Transverse colon (tissue), 4 donors: ENCODE data around the gene MON1A. TPM values are rescaled to one million over a fixed set of nuclear protein-coding genes. Genes with fewer than 3 reads are reported as not detected.
A peak's percentile ranks its signal among the peaks of the same experiment; 100 is the strongest.

Source experiments
- DNase-seq: peaks from one replicate; pipeline ENCODE4 v3.0.0-alpha.2; 2019
- H3K27ac ChIP-seq, 4 donors: fragments of 200-600 bp; sonication (generic); 2 replicates each; pipeline ENCODE4 v1.5.1; 2016 to 2018; ENCODE audit warnings: inconsistent platforms in 4 of 4
- H3K27me3 ChIP-seq: fragments of 200-600 bp; sonication (generic); 2 replicates; pipeline ENCODE4 v1.5.1; 2017; ENCODE audit warnings: inconsistent platforms
- H3K36me3 ChIP-seq, 4 donors: fragments of 200-600 bp; sonication (generic); 2 replicates each; pipeline ENCODE4 v1.5.1; 2017 to 2019; ENCODE audit warnings: inconsistent platforms in 4 of 4
- H3K4me1 ChIP-seq, 4 donors: fragments of 200-600 bp; sonication (generic); 2 replicates each; pipeline ENCODE4 v1.5.1; 2017 to 2020; ENCODE audit warnings: inconsistent platforms in 4 of 4
- H3K4me3 ChIP-seq, 4 donors: fragments of 200-600 bp; sonication (generic); 1 replicate in 1 of 4; 2 replicates in 3 of 4; pipeline versions ENCODE4 v1.5.1 to v1.6.1; 2017 to 2019; ENCODE audit warnings: inconsistent platforms in 4 of 4
- H3K9me3 ChIP-seq, 2 donors: fragments of 200-600 bp; sonication (generic); 2 replicates each; pipeline ENCODE4 v1.5.1; 2017 to 2019; ENCODE audit warnings: inconsistent platforms in 2 of 2
- CTCF ChIP-seq, 5 experiments: fragments of 200-600 bp in 3 of 5; fragments of 450-650 bp in 2 of 5; sonication (generic) in 3 of 5; IDR thresholded peaks; 1 replicate in 2 of 5; 2 replicates in 3 of 5; pipeline ENCODE4 v1.5.1; 2016 to 2017; ENCODE audit warnings: antibody characterized with exemption in 5 of 5, inconsistent platforms in 3 of 5, mild to moderate bottlenecking in 2 of 5, moderate library complexity in 1 of 5
- EP300 ChIP-seq: sonication (generic); formaldehyde crosslinking; IDR thresholded peaks from one replicate; pipeline ENCODE4 v1.6.1; 2017; ENCODE audit warnings: antibody characterized with exemption, low read depth
- POLR2A ChIP-seq: fragments of 450-650 bp; IDR thresholded peaks from one replicate; pipeline ENCODE4 v1.6.1; 2016; ENCODE audit warnings: antibody characterized with exemption, mild to moderate bottlenecking, moderate library complexity
- POLR2AphosphoS5 ChIP-seq, 3 donors: sonication (generic); formaldehyde crosslinking; IDR thresholded peaks; one replicate each; pipeline ENCODE4 v1.6.1; 2016; ENCODE audit warnings: antibody characterized with exemption in 3 of 3
- WGBS, 2 donors: methylation state at CpG; one replicate each; pipeline ENCODE4 v1.1.5; 2018; ENCODE audit warnings: low coverage in 1 of 2; 5-methylcytosine and 5-hydroxymethylcytosine counted together
- in situ Hi-C, 4 donors: fragments of 200-750 bp; cut with MboI; loops; one replicate each; pipeline versions ENCODE4 v1.15.0 to v1.15.1; 2017; ENCODE audit warnings: low sequenced_read_pairs in 3 of 4, low pct_ligation_motif_present in 1 of 4, low pct_unique_long_range_greater_than_20kb in 1 of 4
- intact Hi-C: fragments of 100-400 bp; cut with DNase I; formaldehyde crosslinking; loops from one replicate; pipeline ENCODE4 v1.15.1; 2023; ENCODE audit warnings: low total_unique reads
- total RNA-seq, 4 donors: library from RNA; depleted of rRNA; stranded (reverse); fragments of >200 nt; gene quantifications; one replicate each; pipeline ENCODE4 v1.1.0, GENCODE V29; 2016

MON1A gene
- total RNA-seq, 4 donors from 2014 or later = 0.80 to 10.5 (median 8.7) TPM

- Histone ChIP-seq H3K9me3 (no peaks in the 10 kb centered on the region), H3K4me3 (no peak overlapping the region), H3K27ac (peak overlapping the region in 2 of 4 donors; percentile 54 to 57), H3K27me3 (peaks cover 37% of the 10 kb centered on the region), H3K36me3 (no peaks in the 10 kb centered on the region), H3K4me1 (peaks cover 9 to 28% (median 22%) of the 10 kb centered on the region in 4 donors)
- TF ChIP-seq EP300 = no peak
- 46% methylated on average over 4 of the region's 4 CpGs; no CpG with 5 or more reads in 1 of the 2 donors for WGBS, 2 donors
- DNase-seq = no peak
- in situ Hi-C loops = no loop called here
- intact Hi-C loops = no loop called here
These were observed 56.8 kb downstream of the MON1A start for GRCh38 chr3:49872801-49873281.

- Histone ChIP-seq H3K9me3 (no peaks in the 10 kb centered on the region), H3K27ac (no peak overlapping the region), H3K4me3 (no peak overlapping the region), H3K27me3 (peaks cover 46% of the 10 kb centered on the region), H3K36me3 (no peaks in the 10 kb centered on the region), H3K4me1 (peaks cover 9 to 28% (median 22%) of the 10 kb centered on the region in 4 donors)
- TF ChIP-seq POLR2A (no peak), CTCF (IDR thresholded peaks at IDR 0.05) (no peak), EP300 (no peak), POLR2AphosphoS5 (IDR thresholded peaks at IDR 0.05) (no peak)
- WGBS, 2 donors = 86% methylated on average over 10 of the region's 10 CpGs; no CpG with 5 or more reads in 1 of the 2 donors
- in situ Hi-C loops (no loop called here), intact Hi-C loops (no loop called here)
- no peak for DNase-seq
These were observed 58.0 kb downstream of the MON1A start for GRCh38 chr3:49871531-49872153.

- WGBS, 2 donors = 0% methylated on average over 15 of the region's 59 CpGs; no CpG with 5 or more reads in 1 of the 2 donors
- no peaks in the 10 kb centered on the region for H3K36me3 ChIP-seq
- H3K4me1 ChIP-seq = peaks cover 9 to 28% (median 22%) of the 10 kb centered on the region in 4 donors
- H3K27me3 ChIP-seq = peaks cover 52% of the 10 kb centered on the region
- in situ Hi-C loops (no loop called here), intact Hi-C loops (no loop called here)
- TF ChIP-seq POLR2AphosphoS5 (IDR thresholded peaks at IDR 0.05) (no peak), POLR2A (no peak), EP300 (no peak), CTCF (IDR thresholded peaks at IDR 0.05) (no peak)
- DNase-seq = no peak
- peak within 1 kb of the TSS in 3 of 4 donors; percentile 15 to 49 (median 28) for H3K4me3 ChIP-seq
- H3K9me3 ChIP-seq = no peaks in the 10 kb centered on the region
- no peak within 1 kb of the TSS for H3K27ac ChIP-seq
These were observed 60.0 kb downstream of the MON1A start, which contains the start of gene CAMKV for GRCh38 chr3:49869525-49870126. CAMKV (minus strand) TSS chr3:49869906; CDS start chr3:49862388, 7,518 bp downstream.

- Histone ChIP-seq H3K27me3 (peaks cover 52% of the 10 kb centered on the region), H3K36me3 (no peaks in the 10 kb centered on the region), H3K27ac (no peak overlapping the region), H3K9me3 (no peaks in the 10 kb centered on the region), H3K4me3 (peak overlapping the region in 2 of 4 donors; percentile 28 to 49), H3K4me1 (peaks cover 9 to 26% (median 21%) of the 10 kb centered on the region in 4 donors)
- DNase-seq = no peak
- TF ChIP-seq POLR2AphosphoS5 (IDR thresholded peaks at IDR 0.05) = no peak
- no peak for TF ChIP-seq POLR2A
- TF ChIP-seq EP300 = no peak
- no peak for TF ChIP-seq CTCF (IDR thresholded peaks at IDR 0.05)
- intact Hi-C loops = no loop called here
- WGBS, 2 donors = 0 to 6% methylated on average over 1 to 16 of the region's 23 CpGs
- in situ Hi-C loops = no loop called here
These were observed 60.6 kb downstream of the MON1A start for GRCh38 chr3:49868862-49869466.
